T-helper 1 cell treated with Interleukin-12 subunit alpha and Interleukin-12 subunit beta and Interleukin-4 antibody, amounts not matched to agents 30 ng/mL and 1 ng/mL, for 36 hours (primary cell): Measurements from ENCODE around the gene MICALL2. TPM values are rescaled to one million over a fixed set of nuclear protein-coding genes. Genes with fewer than 3 reads are reported as not detected.

Source experiments
- intact Hi-C: fragments of 100-400 bp; cut with micrococcal nuclease; formaldehyde crosslinking; loops from one replicate; pipeline ENCODE4 v1.15.1; 2024
- total RNA-seq: library from RNA; stranded (reverse); gene quantifications from 2 replicates; pipeline ENCODE4 v1.2.3, GENCODE V29; 2022

The MICALL2 gene
- total RNA-seq, 1 donor from 2014 or later, result 0.88 TPM

DNA sequence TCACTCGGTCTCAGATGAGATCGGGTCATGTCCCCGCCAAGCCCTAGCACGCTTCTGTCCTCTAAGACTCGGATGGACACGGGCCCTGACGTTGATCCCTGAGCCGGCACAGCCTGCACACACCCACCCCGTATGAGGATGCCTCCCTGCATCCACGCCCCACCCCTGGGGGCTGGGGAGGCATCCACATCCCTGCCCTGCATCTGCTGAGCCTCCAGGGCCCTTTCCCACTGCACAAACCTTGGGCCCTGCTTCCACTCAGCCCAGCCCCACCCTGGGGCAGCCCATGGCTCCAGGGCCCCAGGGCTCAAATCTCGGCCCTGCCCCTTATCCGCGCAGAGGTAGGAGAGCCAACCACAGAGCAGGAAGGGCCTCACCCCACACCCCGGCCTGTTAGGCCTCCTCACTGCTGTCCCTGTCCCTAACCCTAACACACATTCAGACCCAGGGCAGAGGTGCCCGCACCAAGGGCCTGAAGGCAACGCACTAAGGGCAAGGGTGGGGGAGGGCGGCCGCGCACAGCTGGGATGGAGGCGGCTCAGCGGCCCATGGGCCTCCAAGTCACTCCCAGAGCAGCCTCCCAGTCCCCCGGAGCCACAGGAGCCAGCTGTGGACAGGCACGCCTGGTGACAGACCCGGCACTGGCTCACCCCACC, 9.5 kb upstream of the MICALL2 start:
- intact Hi-C loops, result no loop called here

DNA sequence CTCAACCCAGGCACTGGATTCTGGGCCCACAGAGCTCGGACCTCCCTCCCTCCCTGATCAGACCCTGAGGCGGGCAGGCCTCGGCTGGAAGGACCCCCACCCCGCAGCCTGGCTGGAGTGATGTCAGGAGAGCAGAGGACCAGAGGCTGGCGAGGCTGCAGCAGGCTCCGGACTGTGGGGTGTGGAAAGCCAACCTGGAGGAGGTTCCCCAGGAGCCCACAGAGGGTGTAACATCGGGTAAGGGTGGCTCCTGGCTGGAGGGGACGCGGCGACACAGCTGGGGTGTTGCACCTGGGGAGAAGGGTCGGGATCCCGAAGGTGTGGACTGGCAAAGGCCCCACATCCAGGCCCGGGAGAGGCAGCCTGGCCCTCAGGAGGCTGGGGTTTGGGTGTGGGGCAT, 8.9 kb upstream of the MICALL2 start:
- intact Hi-C loops, result no loop called here

DNA sequence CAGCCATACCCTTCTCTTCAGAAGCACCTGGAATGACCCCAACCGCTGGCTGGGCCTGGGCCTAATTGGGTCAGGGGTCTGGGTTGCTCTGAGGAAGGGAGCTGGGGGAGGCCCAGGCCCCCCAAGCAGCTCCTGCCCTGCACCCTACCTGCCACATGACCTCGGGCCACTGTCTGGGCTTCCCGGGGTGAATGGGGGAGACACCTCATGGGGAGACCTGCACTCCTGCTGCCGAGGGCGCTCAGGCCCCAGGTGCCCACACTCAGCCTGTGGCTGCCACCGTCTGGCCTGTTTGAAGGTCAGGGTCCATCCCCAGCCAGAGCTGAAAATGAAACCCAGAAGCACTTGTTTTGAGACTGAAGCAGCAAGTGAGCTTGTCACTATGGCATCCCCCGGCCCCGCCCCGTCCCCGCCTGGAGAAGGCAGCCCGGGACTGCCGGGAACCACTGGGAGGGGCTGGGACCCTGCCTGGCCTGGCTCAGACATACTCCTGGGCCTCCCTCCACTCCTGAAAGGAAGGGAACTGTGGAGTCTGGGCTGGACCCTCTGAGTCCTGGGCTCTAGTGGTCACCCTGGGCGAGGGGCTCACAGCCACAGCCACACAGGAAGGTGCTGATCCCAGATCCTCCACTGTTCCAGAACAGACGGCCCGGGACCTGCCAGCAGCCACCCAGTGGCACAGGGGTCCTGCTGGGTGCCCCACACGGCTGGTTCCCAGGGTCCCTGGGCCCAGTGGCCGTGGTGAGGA, 7.4 kb upstream of the MICALL2 start:
- intact Hi-C loops, result no loop called here

DNA sequence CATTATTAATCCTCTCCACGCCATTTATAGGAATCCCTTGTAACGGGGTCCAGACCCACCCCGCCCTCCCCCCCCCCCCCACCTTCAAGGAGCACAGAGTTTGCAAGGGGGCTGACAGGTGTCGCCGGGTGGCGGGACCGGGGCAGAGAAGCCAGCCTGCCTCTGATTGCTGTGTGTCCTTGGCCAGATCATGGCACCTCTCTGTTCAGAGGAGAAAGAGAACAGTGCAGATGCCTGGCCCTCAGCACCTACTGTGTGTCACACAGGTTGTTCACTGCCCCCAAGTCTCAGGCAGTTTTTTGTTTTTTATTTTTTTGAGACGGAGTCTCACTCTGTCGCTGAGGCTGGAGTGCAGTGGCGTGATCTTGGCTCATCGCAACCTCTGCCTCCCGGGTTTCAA, 5.4 kb upstream of the MICALL2 start:
- intact Hi-C loops, result no loop called here

DNA sequence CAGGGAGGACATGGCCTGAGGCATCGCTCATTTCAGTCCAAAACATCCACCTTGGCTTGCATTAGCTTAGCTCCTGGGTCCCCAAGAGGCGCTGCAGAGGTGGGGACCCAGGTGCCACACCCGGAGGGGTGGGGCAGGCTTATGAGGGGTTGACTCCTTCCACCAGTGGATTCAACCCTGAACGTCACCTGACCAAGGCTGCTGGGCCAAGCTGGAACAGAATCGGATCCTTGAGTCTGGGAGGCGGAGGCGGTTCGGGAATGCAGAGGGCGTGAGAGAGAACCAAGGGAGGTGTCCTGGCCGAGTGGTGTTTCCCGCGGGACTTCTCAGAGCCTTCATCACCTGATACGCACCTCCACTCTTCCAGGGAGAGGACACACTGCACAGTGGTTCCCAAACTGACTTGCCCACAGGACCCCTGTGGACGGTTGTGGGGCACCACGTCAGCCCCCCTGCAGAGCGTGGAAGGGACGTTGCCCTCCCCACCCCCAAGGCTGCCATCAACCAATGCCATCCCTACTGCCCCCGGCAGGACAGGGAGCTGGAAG, 4.5 kb upstream of the MICALL2 start:
- intact Hi-C loops, result no loop called here

DNA sequence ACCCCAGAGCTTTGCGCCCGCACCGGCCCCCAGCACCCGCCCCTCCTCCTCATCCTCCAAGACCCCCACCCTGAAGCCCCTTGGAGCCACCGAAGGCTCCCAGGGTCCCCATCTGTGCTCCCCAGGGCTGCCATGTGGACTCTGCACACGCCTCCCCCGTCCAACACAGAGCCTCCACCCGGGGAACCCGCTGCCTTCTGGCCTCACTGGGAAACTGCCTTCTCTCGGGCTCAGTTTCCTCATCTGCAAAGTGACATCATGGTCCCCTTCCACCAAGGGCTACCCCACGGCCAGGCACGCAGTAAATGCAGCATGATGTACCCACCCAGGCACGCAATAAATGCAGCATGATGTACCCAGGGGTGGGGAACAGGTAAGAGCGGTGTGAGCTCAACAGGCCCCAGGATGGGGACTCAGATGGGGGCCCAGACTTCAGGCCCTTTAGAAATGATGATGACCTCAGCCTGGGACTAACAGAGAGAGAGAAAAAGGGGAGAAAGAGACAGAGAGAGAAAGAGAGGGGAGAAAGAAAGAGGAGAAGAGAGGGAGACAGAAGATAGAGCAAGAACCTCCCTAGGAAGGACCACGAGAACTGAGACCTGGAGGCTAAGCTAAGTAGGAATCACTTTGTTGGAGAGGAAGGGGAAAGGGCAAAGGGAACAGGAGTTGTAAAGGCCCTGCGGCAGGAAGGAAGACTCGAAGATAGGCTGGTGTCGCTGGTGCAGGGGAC, 2.5 kb upstream of the MICALL2 start:
- intact Hi-C loops, result no loop called here

DNA sequence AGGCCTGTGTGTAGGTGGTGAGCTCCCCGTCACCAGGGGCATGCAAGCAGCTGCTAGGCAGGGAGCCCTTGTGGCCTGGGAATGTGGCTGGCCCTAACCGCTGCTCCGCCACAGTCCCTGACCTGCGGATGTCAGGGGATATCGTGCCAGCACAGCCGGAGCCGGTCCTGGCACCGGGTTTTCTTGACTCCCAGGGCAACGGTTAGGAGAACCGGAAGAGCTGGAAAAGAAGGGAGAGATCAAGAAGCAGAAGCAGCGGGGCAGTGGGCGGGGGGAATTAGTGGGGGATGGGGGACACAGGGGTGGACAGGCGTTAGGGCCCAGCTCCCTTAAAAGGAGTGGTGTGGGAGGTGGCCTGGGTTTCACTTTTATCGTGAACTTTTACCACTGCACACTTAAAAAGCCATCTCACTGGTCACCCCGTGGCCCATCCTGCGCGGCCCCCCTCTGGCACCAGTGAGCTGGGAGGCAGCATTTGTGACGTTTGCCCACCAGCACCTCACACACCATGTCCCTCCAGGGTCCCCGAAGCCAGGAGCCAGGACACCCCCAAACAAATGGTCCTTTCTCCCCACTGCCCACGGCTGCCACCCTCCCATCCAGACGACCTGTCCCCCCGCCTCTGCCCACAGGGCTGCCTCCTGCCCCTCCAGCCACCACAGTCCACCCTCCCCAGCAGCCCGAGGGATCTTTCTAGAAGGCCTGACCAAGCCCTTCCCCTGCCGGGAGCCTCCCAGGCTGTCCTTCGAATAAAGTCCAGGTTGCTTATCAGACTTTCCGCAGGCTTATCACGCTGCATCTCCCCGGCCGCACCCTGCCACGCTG, 1.8 kb upstream of the MICALL2 start:
- intact Hi-C loops, result no loop called here

DNA sequence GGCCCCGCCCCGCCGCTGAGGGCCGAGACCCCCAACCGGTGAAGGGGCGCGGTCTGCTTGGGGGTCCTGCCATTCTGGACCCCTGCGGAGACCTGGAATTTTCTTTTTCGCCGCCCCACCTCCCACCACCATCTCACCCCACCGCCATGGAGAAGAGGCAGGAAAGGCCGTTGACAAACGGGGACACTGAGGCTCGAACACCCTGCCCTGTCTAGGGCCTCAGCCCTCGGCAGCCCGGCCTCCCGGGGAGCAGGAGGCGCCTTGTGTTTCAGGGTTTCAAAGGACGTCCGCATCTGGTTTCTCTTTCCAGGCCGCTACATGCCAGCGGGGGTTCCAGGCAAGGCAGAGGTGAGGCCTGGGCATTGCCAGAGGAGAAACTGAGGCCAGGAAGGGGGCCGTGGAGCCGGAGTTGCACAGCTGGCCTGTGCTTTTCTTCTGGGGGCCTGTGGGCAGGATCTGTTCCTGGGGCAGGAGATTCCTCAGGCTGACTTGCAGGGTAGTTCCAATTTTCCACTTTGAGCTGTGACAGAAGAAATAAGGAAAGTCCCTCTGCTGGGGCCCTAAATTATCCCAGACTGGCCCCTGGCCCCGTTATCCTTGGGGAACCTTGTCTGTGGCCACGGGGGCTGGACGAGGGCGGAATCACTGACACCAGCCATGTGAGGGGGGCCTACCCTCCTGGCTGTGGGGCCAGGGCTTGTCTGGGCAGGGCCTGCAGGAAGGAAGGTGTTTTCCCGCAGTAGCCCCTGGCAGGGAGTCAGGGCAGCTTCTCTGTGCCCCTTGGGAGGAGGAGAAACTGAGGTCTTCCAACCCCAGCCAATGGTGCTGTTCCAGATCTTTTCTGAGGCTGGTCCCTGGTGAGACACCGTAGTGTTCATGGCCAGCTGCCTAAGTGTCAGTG, 900 bp upstream of the MICALL2 start:
- intact Hi-C loops, result loop anchor here (1.0 to 2.0 kb wide), 8 partner anchors 28 to 485 kb away; partner anchors contain the start of genes COX19, GPR146, INTS1 and MAFK

DNA sequence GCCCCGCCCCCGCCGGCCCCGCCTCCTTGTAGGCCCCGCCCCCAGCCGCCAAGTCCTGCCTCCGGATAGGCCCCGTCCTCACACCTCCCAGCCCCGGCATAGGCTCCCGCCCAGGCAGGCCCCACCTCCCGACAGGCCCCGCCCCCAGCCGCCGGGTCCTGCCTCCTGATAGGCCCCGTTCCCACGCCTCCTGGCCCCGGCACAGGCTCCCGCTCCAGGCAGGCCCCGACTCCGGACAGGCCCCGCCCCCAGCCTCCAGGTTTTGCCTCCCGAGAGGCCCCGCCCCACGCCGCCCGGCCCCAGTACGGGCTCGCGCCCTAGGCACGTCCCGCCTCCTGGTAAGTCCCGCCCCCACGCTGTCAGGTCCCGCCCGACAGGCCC, 232 bp upstream of the MICALL2 start:
- intact Hi-C loops, result loop anchor here (1.0 to 2.0 kb wide), 8 partner anchors 27 to 484 kb away; partner anchors contain the start of genes COX19, GPR146, INTS1 and MAFK

DNA sequence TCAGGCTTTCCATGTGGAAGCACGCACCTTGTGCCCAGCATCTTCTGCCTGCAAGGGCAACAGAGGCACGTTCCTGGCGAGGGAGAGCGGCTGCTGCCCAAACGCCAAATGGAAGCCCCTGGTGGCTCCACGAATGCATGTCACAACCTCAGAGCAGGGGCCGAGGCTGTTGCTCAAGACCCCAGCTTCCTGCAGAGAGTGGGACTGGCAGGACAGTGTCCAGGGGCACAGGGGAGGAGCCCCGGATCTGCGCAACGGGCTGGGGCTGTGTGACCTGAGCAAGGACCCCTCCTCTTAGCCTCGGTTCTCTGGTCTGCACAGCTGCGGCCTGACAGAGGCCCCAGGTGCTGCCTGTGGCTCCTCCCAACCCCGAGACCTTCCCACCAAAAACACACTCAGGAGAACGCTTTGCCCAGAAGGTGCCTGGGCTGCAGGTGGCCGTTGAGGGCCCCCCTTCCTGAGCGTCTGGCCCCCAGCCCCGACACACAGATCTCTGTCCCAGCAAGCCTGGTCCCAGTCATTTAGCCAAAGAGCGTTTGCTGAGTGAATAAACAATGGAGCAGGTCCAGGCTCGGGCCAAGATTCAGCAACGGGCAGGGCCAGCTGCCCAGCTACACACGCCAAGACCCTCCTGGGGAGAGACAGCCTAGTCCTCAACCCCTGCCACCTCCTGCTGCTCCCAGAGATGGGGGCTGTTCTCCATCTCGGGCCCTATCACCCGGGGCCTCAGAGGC, 1.2 kb downstream of the MICALL2 start:
- intact Hi-C loops, result loop anchor here (2.0 kb wide), 2 partner anchors 47 to 413 kb away; partner anchors contain the start of genes GPR146 and INTS1

DNA sequence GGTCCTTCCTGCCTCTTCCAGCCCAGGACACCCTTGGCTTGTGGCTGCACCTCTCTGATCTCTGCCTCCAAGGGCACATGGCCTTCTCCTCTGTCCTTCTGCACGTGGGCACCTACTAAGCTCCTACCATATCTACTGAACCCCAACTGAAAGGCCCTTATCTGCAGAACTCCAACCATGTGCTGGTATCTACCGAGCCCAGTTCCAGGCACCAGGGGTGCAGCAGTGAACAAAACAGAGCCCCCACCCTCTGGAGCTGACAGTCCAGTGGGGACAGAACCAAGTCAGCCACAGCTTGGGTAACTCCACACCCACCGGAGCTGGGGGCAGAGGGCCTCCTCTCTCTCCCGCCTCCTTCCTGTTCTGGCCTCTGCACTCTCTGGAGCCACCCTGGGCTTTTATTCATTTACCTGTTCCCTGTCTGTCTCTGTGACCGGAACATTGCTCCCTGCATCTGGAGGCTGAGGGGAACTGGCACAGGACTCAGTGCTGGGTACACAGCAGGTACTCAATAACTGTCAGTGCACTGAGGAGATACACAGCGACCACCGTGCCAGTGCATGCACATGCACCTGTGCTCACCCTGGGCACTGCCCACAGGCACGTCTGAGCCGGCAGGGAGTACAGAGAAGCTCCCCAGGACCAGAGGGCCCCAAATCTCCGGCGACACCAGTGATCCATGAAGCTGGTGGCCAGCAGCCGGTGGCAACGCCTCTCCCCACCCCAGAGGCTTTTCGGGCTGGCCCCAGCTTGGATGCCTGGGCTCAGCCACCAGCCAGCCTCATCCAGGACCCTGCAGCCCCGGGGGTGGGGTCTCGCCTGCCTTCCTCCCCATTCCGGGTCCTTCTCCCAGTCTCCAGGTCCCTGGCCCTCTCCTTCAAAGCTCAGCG, 2.0 kb downstream of the MICALL2 start:
- intact Hi-C loops, result no loop called here

DNA sequence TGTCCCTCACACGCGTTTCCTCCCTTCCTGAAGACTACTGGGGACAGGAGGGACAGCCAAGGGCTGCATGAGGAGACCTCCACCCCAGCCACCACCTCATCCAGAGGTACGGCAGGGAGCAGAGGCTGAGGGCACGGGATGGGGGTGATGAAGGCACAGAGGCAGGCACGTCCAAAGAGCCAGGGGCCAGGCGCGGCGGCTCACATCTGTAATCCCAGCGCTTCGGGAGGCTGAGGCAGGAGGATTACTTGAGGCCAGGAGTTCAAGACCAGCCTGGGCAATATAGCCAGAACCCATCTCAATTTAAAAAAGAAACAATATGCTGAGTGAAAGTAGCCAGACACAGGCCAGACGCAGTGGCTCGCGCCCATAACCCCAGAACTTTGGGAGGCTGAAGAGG, 3.3 kb downstream of the MICALL2 start:
- intact Hi-C loops, result no loop called here

DNA sequence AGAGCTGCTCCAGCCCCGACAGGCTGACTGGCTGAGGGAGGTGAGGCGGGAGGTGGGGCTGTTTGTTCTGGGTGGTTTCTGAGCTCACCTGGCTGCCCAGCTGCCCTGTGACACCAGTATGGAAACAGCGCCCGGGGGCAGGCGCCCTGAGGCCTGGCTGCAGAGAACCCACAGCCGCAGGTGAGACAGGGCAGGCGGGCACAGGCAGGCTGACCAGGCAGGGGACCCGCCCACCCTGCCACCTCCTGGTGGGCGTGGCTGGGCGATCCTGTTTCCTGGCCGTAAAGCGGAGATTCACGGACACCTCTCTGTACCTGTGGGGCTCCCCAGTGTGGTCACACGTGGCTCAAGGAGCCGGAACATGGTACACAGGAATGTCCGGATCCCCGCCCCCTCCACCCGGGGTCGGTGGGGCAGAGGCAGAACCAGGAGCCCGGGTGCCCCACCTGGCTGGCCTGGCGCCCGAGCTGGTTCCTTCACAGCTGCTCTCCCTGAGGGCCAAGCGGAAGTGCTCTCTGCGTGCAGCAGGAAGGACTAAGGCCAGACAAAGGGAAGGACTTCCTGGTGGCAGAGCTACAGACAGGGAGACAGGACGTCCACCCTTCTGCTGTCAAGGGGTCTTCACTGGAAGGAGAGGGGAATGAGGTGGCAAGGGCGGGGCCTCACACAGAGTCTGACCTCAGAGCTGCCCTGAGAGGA, 3.9 kb downstream of the MICALL2 start:
- intact Hi-C loops, result no loop called here

DNA sequence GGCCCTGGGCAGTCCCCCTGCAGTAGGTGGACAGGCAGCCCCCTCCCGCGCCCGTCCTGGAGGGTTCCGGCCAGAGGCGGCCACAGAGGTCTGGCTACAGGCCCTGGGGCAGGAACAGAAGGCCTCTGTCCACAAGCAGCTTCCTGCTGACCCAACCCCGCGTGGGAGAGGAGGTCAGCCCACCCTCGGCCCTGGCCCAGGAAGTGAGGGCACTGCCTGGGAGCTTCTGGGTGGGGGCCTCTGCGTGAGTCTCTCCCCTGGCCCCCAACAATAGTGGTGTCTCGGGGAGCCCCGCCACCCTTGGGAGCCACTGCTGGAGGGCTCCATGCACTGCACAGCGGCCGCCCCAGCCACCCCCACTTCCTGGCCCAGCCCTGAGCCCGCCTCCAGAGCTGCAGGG, 4.7 kb downstream of the MICALL2 start:
- intact Hi-C loops, result no loop called here

DNA sequence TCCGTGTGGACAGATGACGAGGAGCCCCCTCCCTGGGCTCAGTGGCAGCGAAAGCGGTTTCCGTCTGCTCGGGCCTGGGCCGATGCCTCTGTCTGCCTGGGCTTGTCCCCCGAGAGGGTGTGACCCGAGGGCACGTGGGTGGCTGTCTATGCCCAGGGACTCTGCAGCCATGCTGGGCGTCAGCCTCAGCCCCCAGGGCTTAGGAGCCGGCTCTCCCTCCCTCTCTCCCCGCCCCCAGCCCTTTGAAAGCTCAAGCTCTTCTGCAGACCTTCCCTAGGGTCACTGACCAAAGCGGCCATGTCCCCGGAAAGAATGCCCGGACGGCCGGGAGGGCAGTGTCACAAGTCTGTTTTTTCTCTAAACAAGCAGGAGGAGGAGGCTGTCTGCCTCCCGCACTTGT, 7.1 kb downstream of the MICALL2 start:
- intact Hi-C loops, result no loop called here

DNA sequence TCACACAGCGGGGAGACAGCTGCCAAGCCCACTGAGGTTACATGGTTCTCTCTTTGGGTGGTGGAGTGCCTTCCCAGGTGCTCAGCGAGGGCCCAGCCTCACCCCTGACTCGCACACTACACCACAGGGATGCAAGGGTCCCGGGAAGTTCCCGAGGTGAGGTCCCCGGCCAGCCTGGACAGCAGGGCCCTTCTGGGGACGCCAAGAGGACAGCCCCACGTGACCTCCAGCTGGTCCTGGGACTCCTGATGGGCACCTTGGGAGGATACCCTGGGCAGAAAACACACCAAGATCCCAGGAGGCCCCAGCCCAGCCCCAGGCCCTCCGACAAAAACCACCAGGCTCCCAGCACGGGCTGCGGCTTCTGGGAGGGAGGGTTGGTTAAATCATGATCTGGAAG, 8.3 kb downstream of the MICALL2 start:
- intact Hi-C loops, result no loop called here

DNA sequence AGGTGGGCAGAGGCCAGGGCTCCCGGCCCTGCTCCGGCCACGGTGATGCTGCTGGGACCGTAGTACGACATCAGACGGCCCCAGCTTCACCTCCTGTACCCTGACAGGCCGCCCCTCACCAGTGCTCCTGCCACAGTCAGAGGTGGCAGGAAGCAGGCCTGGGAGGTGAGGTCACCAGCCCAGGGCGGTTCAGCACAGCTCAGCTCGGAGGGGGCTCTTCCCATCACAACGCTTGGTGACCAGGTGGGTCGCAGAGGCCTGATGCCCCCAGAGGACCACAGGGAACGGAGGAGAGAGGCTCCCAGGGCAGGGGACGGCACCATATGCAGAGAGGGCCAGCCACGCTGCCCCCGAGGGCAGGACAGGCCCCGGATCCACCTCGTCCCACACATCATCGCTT, 8.8 kb downstream of the MICALL2 start:
- intact Hi-C loops, result no loop called here

DNA sequence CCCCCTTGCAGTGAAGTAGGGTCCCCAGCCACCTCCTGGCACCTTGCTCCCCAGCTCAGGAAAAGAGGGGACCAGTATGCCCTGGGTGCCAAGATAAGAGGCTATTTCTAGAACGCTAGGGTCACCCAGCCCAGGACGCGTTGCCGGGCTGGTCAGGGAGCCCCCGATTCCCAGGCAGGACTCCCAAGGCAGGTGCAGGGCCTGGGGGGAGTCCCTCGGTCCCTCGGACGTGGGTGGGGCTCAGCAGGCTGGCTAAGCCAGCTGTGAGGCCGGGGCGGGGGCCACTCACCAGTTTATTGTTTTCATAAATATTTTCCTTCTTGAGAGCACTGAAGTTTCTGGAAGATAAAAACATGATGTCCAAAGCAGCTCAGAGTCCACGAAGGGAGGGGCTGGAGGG, 9.3 kb downstream of the MICALL2 start:
- intact Hi-C loops, result no loop called here
